H1 (cell line): ENCODE data around the gene GSPT1. TPM values are rescaled to one million over a fixed set of nuclear protein-coding genes. Genes with fewer than 3 reads are reported as not detected.

Source experiments
- CTCF ChIA-PET: fragments of 300-600 bp; sonication (Branson Sonifier 250); formaldehyde crosslinking; loops from one replicate; lab custom pipeline; 2021; ENCODE audit not compliant: partially characterized antibody; lab: Charles Lee
- POLR2A ChIA-PET: fragments of 300-600 bp; sonication (Branson Sonifier 250); formaldehyde crosslinking; loops from one replicate; lab custom pipeline; 2021; ENCODE audit warnings: inconsistent platforms; ENCODE audit not compliant: partially characterized antibody; lab: Charles Lee
- DNase-seq, 2 experiments: peaks; one replicate each; pipeline versions ENCODE4 v3.0.0 to v3.0.0-alpha.2; 2010 to 2022; ENCODE audit warnings: low spot score in 2 of 2, low read depth in 1 of 2, mixed read lengths in 1 of 2
- FAIRE-seq: peaks from 2 replicates; lab custom pipeline; 2011; peaks lifted over from hg19 to GRCh38; lab: Jason Lieb, UNC
- H2AFZ ChIP-seq: 2 replicates; pipeline ENCODE4 v1.8.1; 2012; ENCODE audit warnings: low read length, inconsistent platforms
- H2AK5ac ChIP-seq: 2 replicates; pipeline ENCODE4 v1.6.1; 2013; ENCODE audit warnings: low read depth, low read length
- H2BK120ac ChIP-seq: replicated peaks from 2 replicates; pipeline ENCODE3; 2013; ENCODE audit warnings: low read depth, low read length, inconsistent platforms
- H2BK12ac ChIP-seq: 2 replicates; pipeline ENCODE4 v1.6.1; 2013; ENCODE audit warnings: low read depth, low read length
- H2BK15ac ChIP-seq: 2 replicates; pipeline ENCODE4 v1.6.1; 2013; ENCODE audit warnings: low read length
- H2BK20ac ChIP-seq: 2 replicates; pipeline ENCODE4 v1.6.1; 2013; ENCODE audit warnings: low read length
- H2BK5ac ChIP-seq: 2 replicates; pipeline ENCODE4 v1.6.1; 2013; ENCODE audit warnings: low read depth, low read length
- H3K14ac ChIP-seq: 2 replicates; pipeline ENCODE4 v1.6.1; 2013; ENCODE audit warnings: inconsistent platforms; ENCODE audit not compliant: insufficient read length
- H3K18ac ChIP-seq: 2 replicates; pipeline ENCODE4 v1.6.1; 2013; ENCODE audit warnings: low read length; ENCODE audit errors: extremely low read depth
- H3K23ac ChIP-seq: 2 replicates; pipeline ENCODE4 v1.6.1; 2013; ENCODE audit warnings: inconsistent platforms; ENCODE audit not compliant: insufficient read length
- H3K23me2 ChIP-seq: 2 replicates; pipeline ENCODE4 v1.6.1; 2013; ENCODE audit warnings: low read depth, low read length
- H3K27ac ChIP-seq: 2 replicates; pipeline ENCODE4 v1.6.1; 2011; ENCODE audit warnings: low read depth, low read length, inconsistent platforms
- H3K27me3 ChIP-seq, 4 experiments: replicated peaks in 1 of 4; 1 replicate in 1 of 4; 2 replicates in 3 of 4; pipeline versions ENCODE4 v1.6.1 to v1.8.1; 2011 to 2013; ENCODE audit warnings: low read length in 3 of 4, mild to moderate bottlenecking in 3 of 4, inconsistent platforms in 2 of 4, mixed read lengths in 2 of 4, moderate library complexity in 1 of 4; ENCODE audit not compliant: control insufficient read depth in 3 of 4, insufficient read depth in 3 of 4; ENCODE audit errors: extremely low read depth in 1 of 4
- H3K36me3 ChIP-seq, 4 experiments: 2 replicates each; pipeline versions ENCODE4 v1.6.1 to v1.8.1; 2011 to 2013; ENCODE audit warnings: mild to moderate bottlenecking in 4 of 4, low read length in 3 of 4, moderate library complexity in 2 of 4, control low read depth in 1 of 4, inconsistent platforms in 1 of 4; ENCODE audit not compliant: insufficient read depth in 4 of 4, control insufficient read depth in 2 of 4
- H3K4ac ChIP-seq: replicated peaks from 2 replicates; pipeline ENCODE3; 2013; ENCODE audit warnings: low read length, low read depth, mixed read lengths, inconsistent platforms; ENCODE audit not compliant: insufficient read length
- H3K4me1 ChIP-seq, 4 experiments: replicated peaks in 1 of 4; 1 replicate in 1 of 4; 2 replicates in 3 of 4; pipeline versions ENCODE4 v1.6.1 to v1.8.1; 2011 to 2013; ENCODE audit warnings: low read length in 3 of 4, inconsistent platforms in 2 of 4, mixed read lengths in 1 of 4; ENCODE audit not compliant: insufficient read depth in 4 of 4, control insufficient read depth in 3 of 4
- H3K4me2 ChIP-seq, 2 experiments: 2 replicates each; pipeline versions ENCODE4 v1.6.1 to v1.8.1; 2011 to 2013; ENCODE audit warnings: low read depth in 2 of 2, low read length in 2 of 2, control low read depth in 1 of 2, inconsistent platforms in 1 of 2, mild to moderate bottlenecking in 1 of 2; ENCODE audit not compliant: insufficient read depth in 1 of 2
- H3K4me3 ChIP-seq, 4 experiments: fragments of 200-600, 300-600 bp in 1 of 4; sonication (generic), shearing (Covaris generic), sonication (Bioruptor Twin) in 1 of 4; 2 replicates each; pipeline versions ENCODE4 v1.5.1 to v1.8.1; 2011 to 2016; ENCODE audit warnings: low read length in 4 of 4, low read depth in 3 of 4, control low read depth in 2 of 4, inconsistent platforms in 2 of 4, mild to moderate bottlenecking in 2 of 4, mixed read lengths in 1 of 4, moderate library complexity in 1 of 4; ENCODE audit not compliant: insufficient read depth in 2 of 4; ENCODE audit errors: extremely low read depth in 1 of 4
- H3K56ac ChIP-seq: replicated peaks from 2 replicates; pipeline ENCODE3; 2013; ENCODE audit warnings: low read depth, mild to moderate bottlenecking, mixed read lengths, low read length, inconsistent platforms; ENCODE audit not compliant: insufficient read length
- H3K79me1 ChIP-seq: 2 replicates; pipeline ENCODE4 v1.6.1; 2013; ENCODE audit warnings: low read depth, low read length, control low read depth
- H3K79me2 ChIP-seq, 2 experiments: 2 replicates each; pipeline versions ENCODE4 v1.6.1 to v1.8.1; 2012 to 2013; ENCODE audit warnings: low read length in 2 of 2, mild to moderate bottlenecking in 2 of 2, inconsistent platforms in 1 of 2; ENCODE audit not compliant: insufficient read depth in 2 of 2, control insufficient read depth in 1 of 2
- H3K9ac ChIP-seq, 4 experiments: replicated peaks in 1 of 4; 1 replicate in 1 of 4; 2 replicates in 3 of 4; pipeline versions ENCODE4 v1.6.1 to v1.8.1; 2011 to 2013; ENCODE audit warnings: low read depth in 3 of 4, low read length in 3 of 4, control low read depth in 2 of 4, mild to moderate bottlenecking in 2 of 4, moderate library complexity in 2 of 4, inconsistent platforms in 1 of 4; ENCODE audit errors: extremely low read depth in 1 of 4
- H3K9me3 ChIP-seq, 2 experiments: 2 replicates each; pipeline versions ENCODE4 v1.6.1 to v1.8.1; 2012 to 2013; ENCODE audit warnings: mild to moderate bottlenecking in 2 of 2, moderate library complexity in 2 of 2, control low read depth in 1 of 2, inconsistent platforms in 1 of 2, low read depth in 1 of 2, low read length in 1 of 2, mixed read lengths in 1 of 2; ENCODE audit not compliant: insufficient read depth in 2 of 2
- H4K20me1 ChIP-seq, 2 experiments: replicated peaks in 1 of 2; 2 replicates each; pipeline versions ENCODE3 to v1.8.1; 2011 to 2013; ENCODE audit warnings: inconsistent platforms in 2 of 2, low read length in 2 of 2, mild to moderate bottlenecking in 1 of 2; ENCODE audit not compliant: insufficient read depth in 2 of 2, control insufficient read depth in 1 of 2
- H4K5ac ChIP-seq: 2 replicates; pipeline ENCODE4 v1.6.1; 2013; ENCODE audit warnings: low read length, low read depth, mixed read lengths, inconsistent platforms; ENCODE audit not compliant: insufficient read length
- H4K8ac ChIP-seq: 2 replicates; pipeline ENCODE4 v1.8.0; 2013; ENCODE audit warnings: mild to moderate bottlenecking, moderate library complexity, low read length, inconsistent platforms; ENCODE audit not compliant: insufficient read depth; ENCODE audit errors: extremely low read depth
- H4K91ac ChIP-seq: replicated peaks from 2 replicates; pipeline ENCODE3; 2013; ENCODE audit warnings: low read length, mixed read lengths, inconsistent platforms; ENCODE audit not compliant: insufficient read length
- ASH2L ChIP-seq: fragments of 200-600, 300-600 bp; sonication (generic); IDR thresholded peaks from one replicate; pipeline ENCODE4 v1.7.1; 2017; ENCODE audit warnings: low read length
- BACH1 ChIP-seq: IDR thresholded peaks from 2 replicates; pipeline ENCODE4 v1.6.1; 2012; ENCODE audit warnings: low read length, improper control_type of control experiment
- POLR2AphosphoS5 ChIP-seq: IDR thresholded peaks from 2 replicates; pipeline ENCODE4 v1.6.1; 2011; ENCODE audit warnings: low read depth, low read length
- SP2 ChIP-seq: IDR thresholded peaks from 2 replicates; pipeline ENCODE4 v1.6.1; 2012; ENCODE audit warnings: mild to moderate bottlenecking, low read length, inconsistent platforms
- SP4 ChIP-seq: IDR thresholded peaks from 2 replicates; pipeline ENCODE4 v1.6.1; 2012; ENCODE audit warnings: low read length, inconsistent platforms
- WGBS, 2 experiments: shearing (Covaris generic) in 1 of 2; methylation state at CpG; one replicate each; pipeline versions ENCODE4 v1.1.6 to v1.1.7; 2013 to 2015; ENCODE audit warnings: low lambda C conversion rate in 2 of 2, mixed read lengths in 2 of 2, inconsistent platforms in 1 of 2, low coverage in 1 of 2, missing lambda C conversion rate in 1 of 2; ENCODE audit not compliant: insufficient replicate concordance in 2 of 2, insufficient coverage in 1 of 2, insufficient read length in 1 of 2; ENCODE audit errors: extremely low coverage in 1 of 2, missing lambda C conversion rate in 1 of 2; 5-methylcytosine and 5-hydroxymethylcytosine counted together
- polyA plus RNA-seq, 7 experiments: library from polyadenylated mRNA; depleted of rRNA in 3 of 7; stranded (reverse) in 5 of 7; unstranded in 2 of 7; fragments of >200 nt in 5 of 7; fragments of 200-250 nt in 2 of 7; gene quantifications; 1 replicate in 5 of 7; 2 replicates in 1 of 7; 4 replicates in 1 of 7; pipeline versions ENCODE4 v1.2.1 to v1.2.3, GENCODE V29; 2011 to 2013; ENCODE audit warnings: missing spikeins in 2 of 7, mixed read lengths in 2 of 7
- total RNA-seq: library from RNA; stranded (reverse); fragmentation: NEBNext Ultra II Directional; extraction: Animal tissue kit (Norgen Biotek cat#: 25700); gene quantifications from 2 replicates; pipeline ENCODE4 v1.2.1, GENCODE V29; 2021

GSPT1 gene
- total and polyA plus RNA-seq, 2 of the 8 experiments (the other 6 are each of a cell fraction or from before 2014, with no cell fraction given), result 51.0 to 204 TPM

- Histone ChIP-seq H2AK5ac (no peak overlapping the region), H3K23ac (no peak overlapping the region), H3K23me2 (no peaks in the 10 kb centered on the region), H2BK120ac (no peak overlapping the region), H2AFZ (no peak overlapping the region), H4K91ac (no peak overlapping the region), H2BK15ac (no peak overlapping the region), H4K5ac (no peak overlapping the region)
- TF ChIP-seq SP4, result no peak
- TF ChIP-seq ASH2L, result no peak
- TF ChIP-seq POLR2AphosphoS5, result peak; percentile 36; the same call in 1 of the 2 replicates
- TF ChIP-seq BACH1, result no peak
- TF ChIP-seq SP2, result no peak
- TF ChIP-seq, all 59 proteins: peak for 1
- no peaks in the 10 kb centered on the region for H3K4me1 ChIP-seq
- H3K79me1 ChIP-seq, result peaks cover 7% of the 10 kb centered on the region
- H3K14ac ChIP-seq, result no peak overlapping the region
- peaks cover 60 to 97% (median 85%) of the 10 kb centered on the region in 4 experiments for H3K36me3 ChIP-seq
- no peak overlapping the region for H3K4me3 ChIP-seq
- WGBS, 2 experiments, result 93% methylated on average over 11 of the region's 11 CpGs; no CpG with 5 or more reads in 1 of the 2 experiments
- H2BK12ac ChIP-seq, result no peak overlapping the region
- no peak overlapping the region for H2BK5ac ChIP-seq
- H3K9me3 ChIP-seq, result no peaks in the 10 kb centered on the region
- no peak overlapping the region for H3K9ac ChIP-seq
- ChIA-PET POLR2A (interaction anchor here (0.9 to 7.3 kb wide), 4 partner anchors 7 to 52 kb away, joined by 3 to 59 read pairs (median 3); no protein-coding TSS in a partner anchor), CTCF (no interaction called here)
- H3K79me2 ChIP-seq, result peaks cover 0 to 35% of the 10 kb centered on the region in 2 experiments; a peak in 3 of 4 replicates
- H3K27me3 ChIP-seq, result no peaks in the 10 kb centered on the region
- H3K4me2 ChIP-seq, result no peak overlapping the region
- peaks cover 11 to 19% of the 10 kb centered on the region in 2 experiments for H4K20me1 ChIP-seq
- no peak overlapping the region for H2BK20ac ChIP-seq
- H3K4ac ChIP-seq, result no peak overlapping the region
- no peak overlapping the region for H3K27ac ChIP-seq
- DNase-seq (no peak), FAIRE-seq (no peak)
- no peak overlapping the region for H3K56ac ChIP-seq
- no peak overlapping the region for H4K8ac ChIP-seq
- H3K18ac ChIP-seq, result no peak overlapping the region
Measured at GRCh38 chr16:11843206-11843605, 72.5 kb downstream of the GSPT1 start.
